ENCODE results near the gene SPP1.
"Not testable (repeated sequence)": the region's sequence is repeated elsewhere in the genome, so short reads cannot be mapped to it uniquely, and the experiment has no call there.

Gene SPP1

DNA sequence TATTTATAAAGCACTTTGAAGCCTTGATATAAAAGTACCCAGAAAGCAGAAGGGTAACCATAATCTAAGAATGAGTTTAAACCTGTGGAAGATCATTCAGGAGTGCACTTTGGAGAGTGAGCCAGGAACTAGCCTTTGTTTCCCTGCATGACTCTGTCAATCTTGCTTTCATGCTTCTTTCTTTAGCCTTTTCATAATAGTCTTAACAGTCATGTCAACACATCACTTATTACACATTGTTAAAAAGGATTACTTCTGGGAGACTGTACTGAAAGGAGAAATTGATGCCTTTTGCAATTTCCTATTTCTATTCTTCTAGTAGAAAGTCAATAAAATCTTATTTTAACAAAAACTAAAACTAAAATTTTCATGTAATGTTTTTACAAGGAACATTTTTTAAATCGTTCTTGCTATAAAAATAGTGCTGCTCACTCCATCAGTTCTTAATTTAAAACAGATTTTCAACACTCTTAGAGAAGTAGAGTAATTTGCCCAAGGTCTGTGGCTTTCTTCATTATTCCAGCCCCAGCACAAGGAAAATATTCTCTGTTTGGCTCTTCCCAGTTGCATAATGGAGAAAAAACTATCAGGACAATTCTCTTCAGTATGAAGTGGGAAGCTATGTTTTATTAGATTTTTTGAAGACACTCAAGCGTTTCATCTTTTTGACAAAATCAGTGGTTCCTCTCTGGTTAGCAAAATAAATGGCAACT, 35.4 kb upstream of the SPP1 start:
- Histone ChIP-seq H3K9ac (ENCODE audit: low read depth, low read length) (no peak overlapping the region), H3K4me3 (ENCODE audit: low read depth, low read length) (no peak overlapping the region), H3K9me3 (ENCODE audit: control insufficient read depth, insufficient read depth, low read length) (no peaks in the 10 kb centered on the region), H3K27ac (ENCODE audit: low read depth, low read length) (no peak overlapping the region), H3K4me1 (ENCODE audit: control insufficient read depth, insufficient read depth, low read length) (peaks cover 31% of the 10 kb centered on the region), H3K36me3 (ENCODE audit: control insufficient read depth, insufficient read depth, low read length) (peaks cover 5% of the 10 kb centered on the region; the same call in 1 of the 2 replicates), H3K27me3 (ENCODE audit: control insufficient read depth, insufficient read depth, low read length) (no peaks in the 10 kb centered on the region)

DNA sequence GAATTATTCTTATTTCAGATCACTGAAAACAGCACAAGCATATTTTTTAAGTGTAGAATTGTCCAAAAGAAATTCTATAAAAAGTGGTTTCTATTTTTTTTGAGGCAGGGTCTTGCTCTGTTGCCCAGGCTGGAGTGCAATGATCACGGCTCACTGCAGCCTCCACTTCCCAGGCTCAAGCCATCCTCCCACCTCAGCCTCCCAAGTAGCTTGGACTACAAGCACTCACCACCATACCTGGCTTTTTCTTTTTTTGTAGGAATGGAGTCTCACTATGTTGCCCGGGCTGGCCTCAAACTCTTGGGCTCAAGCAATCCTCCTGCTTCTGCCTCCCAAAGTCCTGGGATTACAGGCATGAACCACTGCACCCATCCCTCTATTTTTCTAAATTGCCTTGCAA, 34.7 kb upstream of the SPP1 start:
- H3K27me3 ChIP-seq (ENCODE audit: control insufficient read depth, insufficient read depth, low read length); H3K9me3 ChIP-seq (ENCODE audit: control insufficient read depth, insufficient read depth, low read length); H3K36me3 ChIP-seq (ENCODE audit: control insufficient read depth, insufficient read depth, low read length); H3K9ac ChIP-seq (ENCODE audit: low read depth, low read length); H3K27ac ChIP-seq (ENCODE audit: low read depth, low read length); H3K4me3 ChIP-seq (ENCODE audit: low read depth, low read length): not testable (repeated sequence)
- peaks cover 24% of the 10 kb centered on the region for H3K4me1 ChIP-seq (ENCODE audit: control insufficient read depth, insufficient read depth, low read length)

DNA sequence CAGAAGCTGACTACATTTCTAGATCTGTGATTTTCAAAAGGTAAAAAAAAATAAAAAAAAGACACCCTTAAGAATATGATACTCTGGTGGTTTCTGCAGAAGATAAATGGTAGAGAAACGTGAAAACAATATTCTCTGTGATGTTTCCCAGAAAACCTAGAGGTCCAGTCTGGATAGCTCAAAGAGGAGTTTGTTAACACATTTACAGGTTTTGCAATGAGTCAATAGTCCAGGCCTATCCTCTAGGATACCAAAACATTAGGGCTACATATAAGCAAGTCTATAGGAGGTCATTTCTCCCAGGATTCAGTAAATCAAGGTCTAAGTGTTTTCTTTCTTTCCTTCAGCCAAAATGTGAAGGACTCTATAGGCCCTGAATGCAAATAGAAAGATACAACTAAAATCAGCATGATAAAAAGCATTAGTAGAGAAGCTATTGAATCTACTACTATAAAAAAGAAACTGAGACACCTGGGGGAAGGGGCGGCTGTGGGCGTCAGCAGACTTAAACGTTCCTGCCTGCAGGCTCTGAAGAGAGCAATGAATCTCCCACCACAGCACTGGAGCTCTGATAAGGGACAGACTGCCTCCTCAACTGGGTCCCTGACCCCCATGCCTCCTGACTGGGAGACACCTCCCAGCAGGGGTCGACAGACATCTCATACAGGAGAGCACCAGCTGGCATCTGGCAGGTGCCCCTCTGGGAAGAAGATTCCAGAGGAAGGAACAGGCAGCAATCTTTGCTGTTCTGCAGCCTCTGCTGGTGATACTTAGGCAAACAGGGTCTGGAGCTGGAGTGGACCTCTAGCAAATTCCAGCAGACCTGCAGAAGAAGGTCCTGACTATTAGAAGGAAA, 33.7 kb upstream of the SPP1 start:
- no peaks in the 10 kb centered on the region for H3K27me3 ChIP-seq (ENCODE audit: control insufficient read depth, insufficient read depth, low read length)
- H3K36me3 ChIP-seq (ENCODE audit: control insufficient read depth, insufficient read depth, low read length), result no peaks in the 10 kb centered on the region
- H3K4me3 ChIP-seq (ENCODE audit: low read depth, low read length), result no peak overlapping the region
- peaks cover 24% of the 10 kb centered on the region for H3K4me1 ChIP-seq (ENCODE audit: control insufficient read depth, insufficient read depth, low read length)
- H3K27ac ChIP-seq (ENCODE audit: low read depth, low read length), result peak overlapping the region; percentile 32
- no peak overlapping the region for H3K9ac ChIP-seq (ENCODE audit: low read depth, low read length)
- no peaks in the 10 kb centered on the region for H3K9me3 ChIP-seq (ENCODE audit: control insufficient read depth, insufficient read depth, low read length)

DNA sequence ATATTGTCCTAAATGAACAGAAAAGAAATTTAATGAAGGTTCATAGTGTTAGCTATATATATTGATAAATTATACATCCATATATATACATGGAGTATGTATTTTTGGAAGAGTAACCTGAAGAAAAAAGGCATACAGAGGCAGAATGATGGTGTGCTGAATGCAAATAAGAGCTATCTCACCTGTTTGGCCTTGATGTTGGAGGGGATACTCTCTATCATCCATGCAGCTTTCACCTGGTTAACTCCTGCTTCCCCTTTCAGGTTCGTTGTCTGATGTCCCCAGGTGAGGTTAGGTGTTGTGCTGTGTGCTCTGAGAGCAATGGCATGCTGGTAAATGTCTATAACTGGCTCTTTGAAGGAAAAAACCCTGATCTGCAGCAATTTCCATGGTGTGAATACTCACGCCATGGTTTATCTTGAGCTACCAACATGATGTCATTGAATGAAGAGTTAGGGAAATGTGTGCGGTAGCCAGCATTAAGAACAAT, 31.8 kb upstream of the SPP1 start:
- H3K4me3 ChIP-seq (ENCODE audit: low read depth, low read length), result no peak overlapping the region
- no peaks in the 10 kb centered on the region for H3K9me3 ChIP-seq (ENCODE audit: control insufficient read depth, insufficient read depth, low read length)
- peaks cover 16% of the 10 kb centered on the region for H3K4me1 ChIP-seq (ENCODE audit: control insufficient read depth, insufficient read depth, low read length)
- no peak overlapping the region for H3K9ac ChIP-seq (ENCODE audit: low read depth, low read length)
- H3K36me3 ChIP-seq (ENCODE audit: control insufficient read depth, insufficient read depth, low read length), result no peaks in the 10 kb centered on the region
- no peak overlapping the region for H3K27ac ChIP-seq (ENCODE audit: low read depth, low read length)
- no peaks in the 10 kb centered on the region for H3K27me3 ChIP-seq (ENCODE audit: control insufficient read depth, insufficient read depth, low read length)

DNA sequence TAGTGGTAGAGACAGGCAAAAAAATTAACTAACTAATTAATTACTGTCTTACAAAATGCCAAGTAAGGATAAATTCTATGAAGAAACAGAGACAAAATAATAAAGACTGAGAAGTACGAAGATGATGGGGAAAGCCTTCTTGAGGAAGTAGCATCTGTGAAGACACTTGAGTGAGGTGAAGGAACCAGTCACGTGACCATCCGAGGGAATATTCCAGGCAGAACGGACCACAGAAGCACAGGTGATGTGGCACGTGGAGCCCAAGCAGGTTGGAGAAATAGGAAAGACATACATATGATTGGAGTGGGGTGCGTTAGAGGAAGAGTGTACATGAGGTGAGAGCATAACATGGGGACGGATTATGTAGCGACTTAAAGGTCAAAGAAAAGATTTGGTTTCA, 30.5 kb upstream of the SPP1 start:
- no peak overlapping the region for H3K9ac ChIP-seq (ENCODE audit: low read depth, low read length)

DNA sequence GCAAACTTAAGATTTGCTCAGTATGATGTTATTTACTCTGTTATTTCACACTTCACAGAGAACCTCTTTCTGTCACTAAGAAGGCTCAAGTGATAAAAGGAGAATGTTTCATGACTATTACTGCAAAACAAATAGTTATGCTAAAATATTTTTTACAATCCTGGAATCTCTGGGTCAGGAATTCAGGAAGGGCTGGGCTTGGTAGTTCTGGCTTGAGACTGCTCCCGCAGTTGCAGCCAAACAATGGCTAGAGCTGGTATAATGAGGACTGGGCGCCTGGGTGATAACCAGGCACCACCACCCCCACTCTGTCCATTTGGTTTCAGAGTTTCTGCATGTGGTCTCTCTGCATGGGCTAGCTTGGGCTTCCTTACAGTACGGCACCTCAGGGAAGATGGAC, 28.7 kb upstream of the SPP1 start:
- H3K9me3 ChIP-seq (ENCODE audit: control insufficient read depth, insufficient read depth, low read length), result no peaks in the 10 kb centered on the region
- H3K4me1 ChIP-seq (ENCODE audit: control insufficient read depth, insufficient read depth, low read length), result peaks cover 28% of the 10 kb centered on the region
- H3K4me3 ChIP-seq (ENCODE audit: low read depth, low read length), result no peak overlapping the region
- H3K9ac ChIP-seq (ENCODE audit: low read depth, low read length), result no peak overlapping the region
- H3K27ac ChIP-seq (ENCODE audit: low read depth, low read length), result no peak overlapping the region
- no peaks in the 10 kb centered on the region for H3K27me3 ChIP-seq (ENCODE audit: control insufficient read depth, insufficient read depth, low read length)
- H3K36me3 ChIP-seq (ENCODE audit: control insufficient read depth, insufficient read depth, low read length), result no peaks in the 10 kb centered on the region

More for the DNA sequence above, 30.5 kb upstream of the SPP1 start:
- Histone ChIP-seq H3K27me3 (ENCODE audit: control insufficient read depth, insufficient read depth, low read length) (no peaks in the 10 kb centered on the region), H3K9me3 (ENCODE audit: control insufficient read depth, insufficient read depth, low read length) (no peaks in the 10 kb centered on the region), H3K36me3 (ENCODE audit: control insufficient read depth, insufficient read depth, low read length) (no peaks in the 10 kb centered on the region), H3K27ac (ENCODE audit: low read depth, low read length) (no peak overlapping the region), H3K4me1 (ENCODE audit: control insufficient read depth, insufficient read depth, low read length) (peaks cover 18% of the 10 kb centered on the region), H3K4me3 (ENCODE audit: low read depth, low read length) (no peak overlapping the region)

DNA sequence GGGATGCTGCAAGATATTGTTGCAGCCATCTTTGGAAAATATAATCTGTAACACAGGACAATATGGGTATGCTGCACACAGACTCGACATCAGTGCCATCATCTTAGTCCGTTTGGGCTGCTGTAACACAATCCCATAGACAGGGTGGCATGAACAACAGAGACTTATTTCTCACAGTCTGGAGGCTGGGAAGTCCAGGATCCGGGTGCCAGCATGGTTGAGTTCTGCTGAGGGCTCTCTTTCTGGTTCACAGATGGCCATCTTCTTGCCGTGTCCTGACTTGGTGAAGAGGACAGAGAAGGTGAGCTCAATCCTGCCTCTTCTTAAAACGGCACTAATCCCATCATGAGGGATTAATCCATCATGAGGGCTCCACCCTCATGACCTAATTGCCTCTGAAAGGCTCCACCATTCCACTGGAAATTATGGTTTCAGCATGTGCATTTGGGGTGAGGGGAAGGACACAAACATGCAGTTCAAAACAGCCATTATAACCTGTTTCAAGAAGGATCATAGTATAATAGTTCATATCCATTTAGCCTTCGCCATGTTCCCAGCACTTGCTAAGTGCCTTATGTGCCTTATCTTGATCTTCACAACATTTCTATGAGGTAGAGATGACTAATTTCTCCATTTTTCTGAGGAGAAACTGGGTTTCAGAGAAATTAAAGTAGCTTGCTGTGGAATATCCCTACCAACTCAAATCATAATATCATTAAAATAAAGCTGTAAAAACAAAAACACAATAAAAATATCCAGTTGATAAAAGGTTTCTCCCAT, 27.9 kb upstream of the SPP1 start:
- no peaks in the 10 kb centered on the region for H3K36me3 ChIP-seq (ENCODE audit: control insufficient read depth, insufficient read depth, low read length)
- H3K9ac ChIP-seq (ENCODE audit: low read depth, low read length), result no peak overlapping the region
- H3K9me3 ChIP-seq (ENCODE audit: control insufficient read depth, insufficient read depth, low read length), result no peaks in the 10 kb centered on the region
- H3K4me1 ChIP-seq (ENCODE audit: control insufficient read depth, insufficient read depth, low read length), result peaks cover 27% of the 10 kb centered on the region
- no peaks in the 10 kb centered on the region for H3K27me3 ChIP-seq (ENCODE audit: control insufficient read depth, insufficient read depth, low read length)
- H3K27ac ChIP-seq (ENCODE audit: low read depth, low read length), result no peak overlapping the region
- H3K4me3 ChIP-seq (ENCODE audit: low read depth, low read length), result no peak overlapping the region

DNA sequence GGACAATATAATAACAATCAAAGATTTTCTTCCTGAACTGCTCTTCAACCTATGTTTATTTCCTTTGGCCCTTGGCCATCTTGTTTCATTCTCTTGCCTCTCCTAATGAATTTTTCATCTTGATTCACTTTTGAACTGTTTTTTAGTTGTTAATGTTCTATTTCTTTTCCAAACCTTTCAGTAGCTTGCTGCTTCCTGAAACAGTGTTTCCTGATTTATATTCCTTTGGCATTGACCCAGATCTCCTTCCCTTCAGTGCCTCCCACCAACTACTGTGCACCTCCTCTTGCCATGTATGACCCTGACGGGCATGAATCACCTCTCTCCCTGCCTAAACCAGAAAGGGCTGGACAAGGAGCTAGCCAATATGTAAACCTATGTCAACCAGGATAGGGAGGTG, 25.6 kb upstream of the SPP1 start:
- Histone ChIP-seq H3K9me3 (ENCODE audit: control insufficient read depth, insufficient read depth, low read length) (no peaks in the 10 kb centered on the region), H3K27me3 (ENCODE audit: control insufficient read depth, insufficient read depth, low read length) (no peaks in the 10 kb centered on the region), H3K36me3 (ENCODE audit: control insufficient read depth, insufficient read depth, low read length) (no peaks in the 10 kb centered on the region), H3K27ac (ENCODE audit: low read depth, low read length) (peak overlapping the region; percentile 76), H3K4me3 (ENCODE audit: low read depth, low read length) (no peak overlapping the region), H3K9ac (ENCODE audit: low read depth, low read length) (no peak overlapping the region), H3K4me1 (ENCODE audit: control insufficient read depth, insufficient read depth, low read length) (peaks cover 24% of the 10 kb centered on the region)

DNA sequence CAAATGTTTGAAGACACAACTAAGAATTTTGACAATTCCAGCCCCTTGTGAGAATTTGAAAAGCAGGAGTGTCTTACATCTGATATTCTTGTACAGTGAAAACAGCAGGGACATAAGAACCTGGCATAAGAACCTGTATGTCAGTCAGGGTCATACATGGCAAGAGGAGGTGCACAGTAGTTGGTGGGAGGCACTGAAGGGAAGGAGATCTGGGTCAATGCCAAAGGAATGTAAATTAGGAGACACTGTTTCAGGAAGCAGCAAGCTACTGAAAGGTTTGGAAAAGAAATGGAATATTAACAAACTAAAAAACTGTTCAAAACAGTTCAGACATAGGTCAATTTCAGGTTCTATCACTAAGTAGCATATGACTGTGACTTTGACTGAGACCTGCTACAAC, 25.0 kb upstream of the SPP1 start:
- Histone ChIP-seq H3K27me3 (ENCODE audit: control insufficient read depth, insufficient read depth, low read length) (no peaks in the 10 kb centered on the region), H3K4me3 (ENCODE audit: low read depth, low read length) (peak overlapping the region; percentile 14; the same call in 1 of the 2 replicates), H3K4me1 (ENCODE audit: control insufficient read depth, insufficient read depth, low read length) (peaks cover 30% of the 10 kb centered on the region), H3K9me3 (ENCODE audit: control insufficient read depth, insufficient read depth, low read length) (no peaks in the 10 kb centered on the region), H3K27ac (ENCODE audit: low read depth, low read length) (peak overlapping the region; percentile 76), H3K36me3 (ENCODE audit: control insufficient read depth, insufficient read depth, low read length) (no peaks in the 10 kb centered on the region), H3K9ac (ENCODE audit: low read depth, low read length) (no peak overlapping the region)

DNA sequence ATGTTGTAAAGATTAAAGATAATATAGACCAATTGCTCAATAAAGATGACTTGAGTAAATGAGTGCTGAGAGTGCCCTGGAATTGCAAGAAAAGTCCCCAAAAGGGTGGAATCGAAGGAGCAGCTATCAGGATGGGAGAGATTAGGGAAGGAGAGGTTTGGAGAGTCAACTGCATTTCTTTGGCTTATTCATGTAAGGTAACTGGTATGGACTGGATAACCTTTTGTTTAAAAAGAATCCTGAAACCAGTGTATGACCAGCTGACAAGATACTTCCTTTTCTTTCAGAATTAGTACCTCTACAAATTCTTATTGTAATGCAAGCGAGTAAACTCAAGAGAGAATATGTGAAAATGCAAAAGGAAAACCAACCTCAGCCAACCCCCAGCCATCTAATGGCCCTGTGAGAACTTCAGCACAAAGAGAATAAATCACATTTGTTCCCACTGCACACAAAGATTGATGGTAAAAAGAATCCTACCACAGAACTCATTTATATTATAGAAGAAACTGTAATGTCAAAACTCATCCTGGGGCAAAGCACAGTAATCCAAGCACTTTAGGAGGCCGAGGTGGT, 24.5 kb upstream of the SPP1 start:
- Histone ChIP-seq H3K9me3 (ENCODE audit: control insufficient read depth, insufficient read depth, low read length) (no peaks in the 10 kb centered on the region), H3K27me3 (ENCODE audit: control insufficient read depth, insufficient read depth, low read length) (no peaks in the 10 kb centered on the region), H3K4me3 (ENCODE audit: low read depth, low read length) (peak overlapping the region; percentile 14; the same call in 1 of the 2 replicates), H3K9ac (ENCODE audit: low read depth, low read length) (no peak overlapping the region), H3K4me1 (ENCODE audit: control insufficient read depth, insufficient read depth, low read length) (peaks cover 35% of the 10 kb centered on the region), H3K27ac (ENCODE audit: low read depth, low read length) (peak overlapping the region; percentile 76), H3K36me3 (ENCODE audit: control insufficient read depth, insufficient read depth, low read length) (no peaks in the 10 kb centered on the region)

Data from HUES48 (cell line).